ENCODE data around the gene KLK13. TPM values are rescaled to one million over a fixed set of nuclear protein-coding genes. Genes with fewer than 3 reads are reported as not detected.

Gene KLK13
- total and polyA plus RNA-seq, 2 of the 13 experiments (the other 11 are each of a cell fraction or from before 2014, with no cell fraction given) = 0.09 TPM; not detected in 1

DNA sequence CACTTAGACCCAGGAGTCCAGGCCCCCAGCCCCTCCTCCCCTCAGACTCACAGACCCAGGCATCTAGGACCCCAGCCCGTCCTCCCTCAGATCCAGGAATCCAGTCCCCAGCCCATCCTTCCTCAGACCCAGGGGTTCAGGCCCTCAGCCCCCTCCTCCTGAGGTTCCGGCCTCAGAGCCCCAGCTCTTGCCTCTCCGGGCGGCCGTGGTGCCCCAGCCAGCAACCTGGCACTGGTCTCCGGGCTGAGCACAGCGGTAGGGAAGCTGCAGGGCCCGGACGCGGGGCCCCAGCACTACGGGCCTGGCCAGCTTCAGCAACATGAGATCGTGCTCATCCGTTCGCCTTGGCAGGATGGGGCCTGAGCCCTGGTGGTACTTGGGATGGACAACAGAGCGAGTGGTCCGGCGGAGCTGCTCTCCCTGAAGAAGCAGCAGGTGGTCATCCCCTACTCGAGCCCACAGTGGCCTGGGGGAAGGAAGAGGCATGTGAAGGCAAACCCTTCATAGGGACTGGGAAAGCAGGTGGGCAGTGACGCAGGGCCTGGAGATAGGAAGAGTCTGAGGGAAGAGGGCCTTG, 49.1 kb downstream of the KLK13 start:
- intact Hi-C loops (cut with micrococcal nuclease; ENCODE audit: unreplicated experiment) = loop anchor here (10.0 kb wide), 1 partner anchor 81 kb away; no protein-coding TSS in a partner anchor

DNA sequence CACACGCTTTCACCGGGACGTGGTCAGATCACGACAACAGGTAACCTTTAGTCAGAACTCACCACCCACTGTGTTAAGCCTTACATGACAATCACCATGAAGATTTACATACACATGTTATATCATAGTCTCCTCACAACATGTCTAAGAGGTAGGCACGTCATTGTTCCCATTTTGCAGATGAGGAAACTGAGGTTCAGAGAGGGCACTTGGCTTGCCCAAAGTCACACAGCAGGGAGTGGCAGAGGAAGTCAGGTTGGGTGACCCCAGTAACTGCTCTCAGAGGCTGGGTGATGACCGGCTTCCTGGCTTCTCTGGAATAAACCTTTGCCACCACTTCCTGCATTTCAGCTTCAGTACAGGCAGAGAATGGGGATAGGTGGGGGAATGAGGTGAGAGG, 50.6 kb downstream of the KLK13 start:
- in situ Hi-C loops (cut with HindIII; ENCODE audit: extremely low pct_ligation_motif_present, low pct_unique_long_range_greater_than_20kb) (no loop called here), intact Hi-C loops (cut with micrococcal nuclease; ENCODE audit: unreplicated experiment) (loop anchor here (10.0 kb wide), 1 partner anchor 79 kb away; no protein-coding TSS in a partner anchor)
- Histone ChIP-seq H3K9ac (ENCODE audit: insufficient read depth, low read depth, low read length) (no peak overlapping the region), H3K79me2 (ENCODE audit: insufficient read depth, low read length) (no peaks in the 10 kb centered on the region), H3K27ac (ENCODE audit: extremely low read length, insufficient read depth, low read length) (no peak overlapping the region), H3K4me1 (ENCODE audit: insufficient read depth, low read length) (0 out of 2 replicates have a peak, but pooled peaks cover 4% of the 10 kb centered on the region), H3K36me3 (replicated peaks in 1 of 2; ENCODE audit: control insufficient read depth in 1 of 2, insufficient read depth in 2 of 2, low read length in 2 of 2) (no peaks in the 10 kb centered on the region), H3K9me3 (ENCODE audit: low read length) (no peaks in the 10 kb centered on the region), H2AFZ (ENCODE audit: low read length) (no peak overlapping the region), H3K4me3 (replicated peaks in 1 of 3; ENCODE audit: insufficient read depth in 1 of 3, low read depth in 2 of 3, low read length in 3 of 3) (no peak overlapping the region), H4K20me1 (ENCODE audit: insufficient read depth, low read length) (no peaks in the 10 kb centered on the region), H3K4me2 (ENCODE audit: low read depth, low read length) (no peak overlapping the region), H3K27me3 (ENCODE audit: control insufficient read depth in 1 of 2, insufficient read depth in 2 of 2, low read length in 2 of 2) (peaks cover 2 to 23% of the 10 kb centered on the region in 2 experiments; a peak in 4 of 5 replicates)
- ChIA-PET POLR2A (no interaction called here), CTCF (ENCODE audit: low intra/inter-chr PET ratio, low total read pairs) (no interaction called here)
- ATAC-seq (no peak), FAIRE-seq (no peak), DNase-seq (ENCODE audit: low spot score) (no peak)
- WGBS (ENCODE audit: low lambda C conversion rate) = 77% methylated on average over 6 of the region's 6 CpGs
- BruUV-seq (replicated peaks) = no TSS peak
- TF ChIP-seq, protein P1, sequence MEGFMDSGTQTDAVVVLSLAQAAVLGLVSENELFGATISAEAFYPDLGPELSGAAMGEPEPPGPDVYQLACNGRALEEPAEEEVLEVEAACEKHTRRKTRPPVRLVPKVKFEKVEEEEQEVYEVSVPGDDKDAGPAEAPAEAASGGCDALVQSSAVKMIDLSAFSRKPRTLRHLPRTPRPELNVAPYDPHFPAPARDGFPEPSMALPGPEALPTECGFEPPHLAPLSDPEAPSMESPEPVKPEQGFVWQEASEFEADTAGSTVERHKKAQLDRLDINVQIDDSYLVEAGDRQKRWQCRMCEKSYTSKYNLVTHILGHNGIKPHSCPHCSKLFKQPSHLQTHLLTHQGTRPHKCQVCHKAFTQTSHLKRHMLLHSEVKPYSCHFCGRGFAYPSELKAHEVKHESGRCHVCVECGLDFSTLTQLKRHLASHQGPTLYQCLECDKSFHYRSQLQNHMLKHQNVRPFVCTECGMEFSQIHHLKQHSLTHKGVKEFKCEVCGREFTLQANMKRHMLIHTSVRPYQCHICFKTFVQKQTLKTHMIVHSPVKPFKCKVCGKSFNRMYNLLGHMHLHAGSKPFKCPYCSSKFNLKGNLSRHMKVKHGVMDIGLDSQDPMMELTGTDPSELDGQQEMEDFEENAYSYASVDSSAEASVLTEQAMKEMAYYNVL (CRISPR knock-in tag; IDR thresholded peaks at IDR 0.05; ENCODE audit: borderline replicate concordance) = no peak
- TF ChIP-seq FOXJ3 (CRISPR knock-in tag; IDR thresholded peaks at IDR 0.05; ENCODE audit: borderline replicate concordance) (no peak), RAD21 (CRISPR knock-in tag; IDR thresholded peaks at IDR 0.05) (no peak)
- TF ChIP-seq, protein P2, sequence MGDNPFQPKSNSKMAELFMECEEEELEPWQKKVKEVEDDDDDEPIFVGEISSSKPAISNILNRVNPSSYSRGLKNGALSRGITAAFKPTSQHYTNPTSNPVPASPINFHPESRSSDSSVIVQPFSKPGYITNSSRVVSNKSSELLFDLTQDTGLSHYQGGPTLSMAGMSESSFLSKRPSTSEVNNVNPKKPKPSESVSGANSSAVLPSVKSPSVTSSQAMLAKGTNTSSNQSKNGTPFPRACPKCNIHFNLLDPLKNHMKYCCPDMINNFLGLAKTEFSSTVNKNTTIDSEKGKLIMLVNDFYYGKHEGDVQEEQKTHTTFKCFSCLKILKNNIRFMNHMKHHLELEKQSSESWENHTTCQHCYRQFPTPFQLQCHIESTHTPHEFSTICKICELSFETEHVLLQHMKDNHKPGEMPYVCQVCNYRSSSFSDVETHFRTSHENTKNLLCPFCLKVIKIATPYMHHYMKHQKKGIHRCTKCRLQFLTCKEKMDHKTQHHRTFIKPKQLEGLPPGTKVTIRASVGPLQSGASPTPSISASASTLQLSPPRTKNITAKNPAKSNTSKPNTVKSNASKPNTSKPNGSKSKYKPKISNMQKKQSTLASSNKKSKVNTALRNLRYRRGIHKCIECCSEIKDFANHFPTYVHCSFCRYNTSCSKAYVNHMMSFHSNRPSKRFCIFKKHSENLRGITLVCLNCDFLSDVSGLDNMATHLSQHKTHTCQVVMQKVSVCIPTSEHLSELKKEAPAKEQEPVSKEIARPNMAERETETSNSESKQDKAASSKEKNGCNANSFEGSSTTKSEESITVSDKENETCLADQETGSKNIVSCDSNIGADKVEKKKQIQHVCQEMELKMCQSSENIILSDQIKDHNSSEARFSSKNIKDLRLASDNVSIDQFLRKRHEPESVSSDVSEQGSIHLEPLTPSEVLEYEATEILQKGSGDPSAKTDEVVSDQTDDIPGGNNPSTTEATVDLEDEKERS (CRISPR knock-in tag; IDR thresholded peaks at IDR 0.05) = no peak
- TF ChIP-seq, protein P3, sequence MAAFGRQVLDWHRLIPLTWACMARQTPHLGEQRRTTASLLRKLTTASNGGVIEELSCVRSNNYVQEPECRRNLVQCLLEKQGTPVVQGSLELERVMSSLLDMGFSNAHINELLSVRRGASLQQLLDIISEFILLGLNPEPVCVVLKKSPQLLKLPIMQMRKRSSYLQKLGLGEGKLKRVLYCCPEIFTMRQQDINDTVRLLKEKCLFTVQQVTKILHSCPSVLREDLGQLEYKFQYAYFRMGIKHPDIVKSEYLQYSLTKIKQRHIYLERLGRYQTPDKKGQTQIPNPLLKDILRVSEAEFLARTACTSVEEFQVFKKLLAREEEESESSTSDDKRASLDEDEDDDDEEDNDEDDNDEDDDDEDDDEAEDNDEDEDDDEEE (CRISPR knock-in tag; IDR thresholded peaks at IDR 0.05) = no peak

More for the DNA sequence above, 49.1 kb downstream of the KLK13 start:
- Histone ChIP-seq H3K36me3 (replicated peaks in 1 of 2; ENCODE audit: control insufficient read depth in 1 of 2, insufficient read depth in 2 of 2, low read length in 2 of 2) (no peaks in the 10 kb centered on the region), H3K27me3 (ENCODE audit: control insufficient read depth in 1 of 2, insufficient read depth in 2 of 2, low read length in 2 of 2) (peaks cover 3 to 31% of the 10 kb centered on the region in 2 experiments; a peak in 4 of 5 replicates), H3K9me3 (ENCODE audit: low read length) (no peaks in the 10 kb centered on the region), H3K9ac (ENCODE audit: insufficient read depth, low read depth, low read length) (no peak overlapping the region), H3K4me3 (replicated peaks in 1 of 3; ENCODE audit: insufficient read depth in 1 of 3, low read depth in 2 of 3, low read length in 3 of 3) (no peak overlapping the region), H3K4me2 (ENCODE audit: low read depth, low read length) (no peak overlapping the region), H3K79me2 (ENCODE audit: insufficient read depth, low read length) (no peaks in the 10 kb centered on the region), H3K4me1 (ENCODE audit: insufficient read depth, low read length) (0 out of 2 replicates have a peak, but pooled peaks cover 4% of the 10 kb centered on the region), H3K27ac (ENCODE audit: extremely low read length, insufficient read depth, low read length) (no peak overlapping the region), H2AFZ (ENCODE audit: low read length) (no peak overlapping the region), H4K20me1 (ENCODE audit: insufficient read depth, low read length) (no peaks in the 10 kb centered on the region)
- no peak for FAIRE-seq
- no TSS peak for BruUV-seq (replicated peaks)
- WGBS (ENCODE audit: low lambda C conversion rate) = 24% methylated on average over 6 of the region's 19 CpGs
- in situ Hi-C loops (cut with HindIII; ENCODE audit: extremely low pct_ligation_motif_present, low pct_unique_long_range_greater_than_20kb) = loop anchor here (5.0 kb wide), 2 partner anchors 77 to 83 kb away; no protein-coding TSS in a partner anchor
- TF ChIP-seq, protein P4, sequence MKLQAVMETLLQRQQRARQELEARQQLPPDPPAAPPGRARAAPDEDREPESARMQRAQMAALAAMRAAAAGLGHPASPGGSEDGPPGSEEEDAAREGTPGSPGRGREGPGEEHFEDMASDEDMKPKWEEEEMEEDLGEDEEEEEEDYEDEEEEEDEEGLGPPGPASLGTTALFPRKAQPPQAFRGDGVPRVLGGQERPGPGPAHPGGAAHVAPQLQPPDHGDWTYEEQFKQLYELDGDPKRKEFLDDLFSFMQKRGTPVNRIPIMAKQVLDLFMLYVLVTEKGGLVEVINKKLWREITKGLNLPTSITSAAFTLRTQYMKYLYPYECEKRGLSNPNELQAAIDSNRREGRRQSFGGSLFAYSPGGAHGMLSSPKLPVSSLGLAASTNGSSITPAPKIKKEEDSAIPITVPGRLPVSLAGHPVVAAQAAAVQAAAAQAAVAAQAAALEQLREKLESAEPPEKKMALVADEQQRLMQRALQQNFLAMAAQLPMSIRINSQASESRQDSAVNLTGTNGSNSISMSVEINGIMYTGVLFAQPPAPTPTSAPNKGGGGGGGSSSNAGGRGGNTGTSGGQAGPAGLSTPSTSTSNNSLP (IDR thresholded peaks at IDR 0.05; ENCODE audit: low read depth, low read length) = no peak
- no peak for ATAC-seq
- ChIA-PET POLR2A (no interaction called here), CTCF (ENCODE audit: low intra/inter-chr PET ratio, low total read pairs) (interaction anchor here (1.1 to 1.5 kb wide), 2 partner anchors 86 to 87 kb away, joined by 3 to 10 read pairs; no protein-coding TSS in a partner anchor)
- DNase-seq (ENCODE audit: low spot score) = no peak
